Gastrocnemius medialis (tissue), 4 donors: ENCODE data around the gene PLK1. TPM values are rescaled to one million over a fixed set of nuclear protein-coding genes. Genes with fewer than 3 reads are reported as not detected.
"Not testable (repeated sequence)": the region's sequence is repeated elsewhere in the genome, so short reads cannot be mapped to it uniquely, and the experiment has no call there.

Experiments
- ATAC-seq, 2 donors: fragments of 150-250 bp; one replicate each; pipeline ENCODE4 v1.9.1; 2016
- DNase-seq, 2 donors: peaks; one replicate each; pipeline ENCODE4 v3.0.0-alpha.2; 2019
- H3K27ac ChIP-seq, 4 donors: fragments of 200-600 bp; sonication (generic); 1 replicate in 1 of 4; 2 replicates in 3 of 4; pipeline ENCODE4 v1.5.1; 2016 to 2018; ENCODE audit warnings: mild to moderate bottlenecking in 2 of 4, moderate library complexity in 1 of 4
- H3K27me3 ChIP-seq, 3 donors: fragments of 200-600 bp; sonication (generic) in 2 of 3; 1 replicate in 1 of 3; 2 replicates in 2 of 3; pipeline versions ENCODE4 v1.5.1 to v1.6.0; 2016 to 2019; ENCODE audit warnings: mild to moderate bottlenecking in 1 of 3, moderate library complexity in 1 of 3
- H3K36me3 ChIP-seq, 2 donors: fragments of 200-600 bp; sonication (generic) in 1 of 2; one replicate each; pipeline ENCODE4 v1.5.1; 2017 to 2018
- H3K4me1 ChIP-seq, 2 donors: fragments of 200-600 bp; sonication (generic) in 1 of 2; one replicate each; pipeline ENCODE4 v1.5.1; 2016 to 2017; ENCODE audit warnings: mild to moderate bottlenecking in 2 of 2
- H3K4me3 ChIP-seq, 4 donors: fragments of 200-600 bp; sonication (generic) in 3 of 4; 1 replicate in 1 of 4; 2 replicates in 3 of 4; pipeline ENCODE4 v1.5.1; 2016 to 2019; ENCODE audit warnings: mild to moderate bottlenecking in 2 of 4
- H3K9me3 ChIP-seq, 3 donors: fragments of 200-600 bp; sonication (generic) in 2 of 3; 1 replicate in 1 of 3; 2 replicates in 2 of 3; pipeline ENCODE4 v1.5.1; 2016 to 2019
- CTCF ChIP-seq, 5 experiments: fragments of 450-650 bp in 3 of 5; fragments of 200-600 bp in 2 of 5; sonication (generic) in 2 of 5; IDR thresholded peaks in 4 of 5; conservative IDR thresholded peaks in 1 of 5; 1 replicate in 4 of 5; 2 replicates in 1 of 5; pipeline ENCODE4 v1.5.1; 2016 to 2019; ENCODE audit warnings: antibody characterized with exemption in 5 of 5, mild to moderate bottlenecking in 3 of 5, moderate library complexity in 3 of 5
- POLR2A ChIP-seq, 2 donors: fragments of 450-650 bp; IDR thresholded peaks; one replicate each; pipeline ENCODE4 v1.6.1; 2017; ENCODE audit warnings: antibody characterized with exemption in 2 of 2, mild to moderate bottlenecking in 2 of 2, moderate library complexity in 2 of 2
- in situ Hi-C, 4 donors: fragments of 200-750 bp; cut with MboI; loops; one replicate each; pipeline versions ENCODE4 v1.15.0 to v1.8.0; 2017; ENCODE audit warnings: low sequenced_read_pairs in 4 of 4
- intact Hi-C: fragments of 100-400 bp; cut with DNase I; formaldehyde crosslinking; loops from one replicate; pipeline ENCODE4 v1.15.1; 2023; ENCODE audit warnings: low total_unique reads
- total RNA-seq, 4 donors: library from RNA; depleted of rRNA; stranded (reverse); fragments of >200 nt; gene quantifications; one replicate each; pipeline versions ENCODE4 v1.1.0 to v1.2.3, GENCODE V29; 2016

PLK1 gene
- total RNA-seq, 4 donors from 2014 or later, result 0.05 to 6.2 (median 0.91) TPM

- H3K27me3 ChIP-seq, result peaks cover 9 to 23% (median 18%) of the 10 kb centered on the region in 3 donors
These were observed 31.3 kb downstream of the PLK1 start for GRCh38 chr16:23710008-23710407.

GRCh38 chr16:23710504-23710903 is 31.8 kb downstream of the PLK1 start:
- Histone ChIP-seq H3K27me3 (peaks cover 9 to 24% (median 18%) of the 10 kb centered on the region in 3 donors), H3K27ac (no peak overlapping the region), H3K9me3 (no peaks in the 10 kb centered on the region), H3K4me3 (no peak overlapping the region), H3K36me3 (no peaks in the 10 kb centered on the region), H3K4me1 (no peaks in the 10 kb centered on the region)
- ATAC-seq (no peak), DNase-seq (no peak)
- intact Hi-C loops, result no loop called here
- in situ Hi-C loops, result no loop called here
- no peak for TF ChIP-seq CTCF (IDR thresholded peaks at IDR 0.05 in 4 of 5, conservative IDR thresholded peaks at IDR 0.05 in 1 of 5)

More at GRCh38 chr16:23710008-23710407, 31.3 kb downstream of the PLK1 start:
- H3K36me3 ChIP-seq, result no peaks in the 10 kb centered on the region
- TF ChIP-seq CTCF (IDR thresholded peaks at IDR 0.05 in 4 of 5, conservative IDR thresholded peaks at IDR 0.05 in 1 of 5) (no peak), POLR2A (IDR thresholded peaks at IDR 0.05) (no peak)
- intact Hi-C loops, result no loop called here
- no peaks in the 10 kb centered on the region for H3K9me3 ChIP-seq
- no peak overlapping the region for H3K4me3 ChIP-seq
- in situ Hi-C loops, result no loop called here
- H3K4me1 ChIP-seq, result no peaks in the 10 kb centered on the region
- no peak overlapping the region for H3K27ac ChIP-seq
- no peak for DNase-seq
- ATAC-seq, result no peak

- ATAC-seq, result no peak
- Histone ChIP-seq H3K4me3 (no peak overlapping the region), H3K4me1 (no peaks in the 10 kb centered on the region), H3K27me3 (peaks cover 9 to 24% (median 18%) of the 10 kb centered on the region in 3 donors), H3K9me3 (no peaks in the 10 kb centered on the region), H3K27ac (no peak overlapping the region), H3K36me3 (no peaks in the 10 kb centered on the region)
- in situ Hi-C loops, result no loop called here
- no peak for TF ChIP-seq CTCF (IDR thresholded peaks at IDR 0.05 in 4 of 5, conservative IDR thresholded peaks at IDR 0.05 in 1 of 5)
- TF ChIP-seq POLR2A (IDR thresholded peaks at IDR 0.05), result no peak
- no peak for DNase-seq
- intact Hi-C loops, result no loop called here
These were observed 33.1 kb downstream of the PLK1 start for GRCh38 chr16:23711785-23712184.

GRCh38 chr16:23712976-23713375 is 34.3 kb downstream of the PLK1 start, which contains the start of gene ERN2:
Gene ERN2, minus strand, starts transcription at chr16:23713222. Its CDS starts 35 bp downstream, at chr16:23713187.
- intact Hi-C loops, result no loop called here
- Histone ChIP-seq H3K36me3 (no peaks in the 10 kb centered on the region), H3K4me1 (no peaks in the 10 kb centered on the region), H3K4me3 (no peak within 1 kb of the TSS), H3K27ac (no peak within 1 kb of the TSS), H3K9me3 (no peaks in the 10 kb centered on the region), H3K27me3 (peaks cover 9 to 24% (median 18%) of the 10 kb centered on the region in 3 donors)
- DNase-seq (no peak), ATAC-seq (no peak)
- in situ Hi-C loops, result no loop called here
- no peak for TF ChIP-seq CTCF (IDR thresholded peaks at IDR 0.05 in 4 of 5, conservative IDR thresholded peaks at IDR 0.05 in 1 of 5)
- no peak for TF ChIP-seq POLR2A (IDR thresholded peaks at IDR 0.05)

GRCh38 chr16:23716484-23716883 is 37.8 kb downstream of the PLK1 start:
- intact Hi-C loops, result no loop called here
- no peaks in the 10 kb centered on the region for H3K4me1 ChIP-seq
- H3K27me3 ChIP-seq, result peaks cover 9 to 23% (median 18%) of the 10 kb centered on the region in 3 donors

GRCh38 chr16:23722613-23723240 is 44.0 kb downstream of the PLK1 start:
- ATAC-seq, in situ Hi-C loops, H3K36me3 ChIP-seq, intact Hi-C loops, H3K4me3 ChIP-seq, DNase-seq, H3K4me1 ChIP-seq, H3K27me3 ChIP-seq, H3K27ac ChIP-seq, H3K9me3 ChIP-seq: not testable (repeated sequence)

More at GRCh38 chr16:23716484-23716883, 37.8 kb downstream of the PLK1 start:
- no peaks in the 10 kb centered on the region for H3K9me3 ChIP-seq
- no peak for DNase-seq
- in situ Hi-C loops, result no loop called here
- no peak overlapping the region for H3K27ac ChIP-seq
- no peaks in the 10 kb centered on the region for H3K36me3 ChIP-seq
- TF ChIP-seq CTCF (IDR thresholded peaks at IDR 0.05 in 4 of 5, conservative IDR thresholded peaks at IDR 0.05 in 1 of 5) (no peak), POLR2A (IDR thresholded peaks at IDR 0.05) (no peak)
- H3K4me3 ChIP-seq, result no peak overlapping the region
- ATAC-seq, result no peak
